HEK293 (cell line): ENCODE measurements around the gene PKP4.
A peak's percentile ranks its signal among the peaks of the same experiment; 100 is the strongest.

ENCODE experiments used
- CTCF ChIA-PET: fragments of 350-600 bp; formaldehyde crosslinking; extraction: SDS; loops from one replicate; lab custom pipeline; 2021; ENCODE audit warnings: antibody characterized with exemption; lab: Yijun Ruan, JAX
- POLR2A ChIA-PET: fragments of 300-600 bp; formaldehyde crosslinking; extraction: SDS; loops from one replicate; lab custom pipeline; 2020; ENCODE audit warnings: antibody characterized with exemption, inconsistent platforms; lab: Yijun Ruan, JAX
- H3K27ac ChIP-seq: fragments of 200-500 bp; sonication (Bioruptor generic); 2 replicates; pipeline ENCODE4 v1.5.1; 2014; ENCODE audit warnings: low read depth, low read length, control low read depth, inconsistent platforms; ENCODE audit errors: extremely low read depth
- H3K36me3 ChIP-seq, 2 experiments: fragments of 200-500 bp in 1 of 2; sonication (Bioruptor generic) in 1 of 2; 1 replicate in 1 of 2; 2 replicates in 1 of 2; pipeline ENCODE4 v1.5.1; 2014 to 2017; ENCODE audit warnings: inconsistent platforms in 2 of 2, low read length in 2 of 2; ENCODE audit not compliant: control insufficient read depth in 2 of 2, insufficient read depth in 1 of 2
- H3K4me1 ChIP-seq: fragments of 200-500 bp; sonication (Bioruptor generic); 2 replicates; pipeline ENCODE4 v1.5.1; 2014; ENCODE audit warnings: mild to moderate bottlenecking, low read length, inconsistent platforms; ENCODE audit not compliant: control insufficient read depth, insufficient read depth
- H3K4me3 ChIP-seq: 2 replicates; pipeline ENCODE4 v1.5.1; 2011; ENCODE audit warnings: low read depth, mild to moderate bottlenecking, control low read depth, low read length, moderate library complexity
- H3K9me3 ChIP-seq: fragments of 200-500 bp; sonication (Bioruptor generic); 2 replicates; pipeline ENCODE4 v1.5.1; 2014; ENCODE audit warnings: low read depth, low read length, inconsistent platforms; ENCODE audit not compliant: control insufficient read depth, insufficient read depth
- EGR2 ChIP-seq: fragments of 450-650 bp; formaldehyde crosslinking; IDR thresholded peaks from 2 replicates; pipeline ENCODE4 v1.5.1; 2016; ENCODE audit warnings: low read depth, missing biosample characterization, missing genetic modification characterization
- HOXD13 ChIP-seq: sonication (generic); formaldehyde crosslinking; IDR thresholded peaks from 2 replicates; pipeline ENCODE4 v1.8.0; 2022; ENCODE audit warnings: missing genetic modification reagents, borderline replicate concordance
- KLF1 ChIP-seq: fragments of 450-650 bp; formaldehyde crosslinking; IDR thresholded peaks from 2 replicates; pipeline ENCODE4 v1.5.1; 2016; ENCODE audit warnings: missing biosample characterization, missing genetic modification characterization
- MYNN ChIP-seq: fragments of 450-650 bp; formaldehyde crosslinking; IDR thresholded peaks from 2 replicates; pipeline ENCODE4 v1.5.1; 2016; ENCODE audit warnings: missing biosample characterization, missing genetic modification characterization, borderline replicate concordance
- PRDM1 ChIP-seq: fragments of 450-650 bp; formaldehyde crosslinking; IDR thresholded peaks from 2 replicates; pipeline ENCODE4; 2016; ENCODE audit warnings: missing biosample characterization, missing genetic modification characterization
- SP2 ChIP-seq: fragments of 450-650 bp; formaldehyde crosslinking; IDR thresholded peaks from 2 replicates; pipeline ENCODE4 v1.5.1; 2016; ENCODE audit warnings: missing biosample characterization, missing genetic modification characterization
- ZBTB26 ChIP-seq: fragments of 450-650 bp; formaldehyde crosslinking; optimal IDR thresholded peaks from 2 replicates; pipeline ENCODE3; 2016; ENCODE audit warnings: missing biosample characterization, mild to moderate bottlenecking, missing genetic modification characterization
- ZBTB49 ChIP-seq: fragments of 450-650 bp; formaldehyde crosslinking; IDR thresholded peaks from 2 replicates; pipeline ENCODE4 v1.5.1; 2016; ENCODE audit warnings: missing biosample characterization, missing genetic modification characterization, low read depth
- ZEB2 ChIP-seq: fragments of 450-650 bp; formaldehyde crosslinking; IDR thresholded peaks from 2 replicates; pipeline ENCODE4 v1.5.1; 2016; ENCODE audit warnings: missing biosample characterization, missing genetic modification characterization
- ZFHX2 ChIP-seq: fragments of 450-650 bp; formaldehyde crosslinking; conservative IDR thresholded peaks from 2 replicates; pipeline ENCODE4 v1.5.1; 2016; ENCODE audit warnings: missing biosample characterization, missing genetic modification characterization
- ZNF112 ChIP-seq: fragments of 450-650 bp; formaldehyde crosslinking; IDR thresholded peaks from 2 replicates; pipeline ENCODE4 v1.5.0; 2017; ENCODE audit warnings: missing biosample characterization, missing genetic modification characterization
- ZNF175 ChIP-seq: fragments of 450-650 bp; formaldehyde crosslinking; IDR thresholded peaks from 2 replicates; pipeline ENCODE4 v1.5.1; 2016; ENCODE audit warnings: missing biosample characterization, missing genetic modification characterization
- ZNF211 ChIP-seq: fragments of 450-650 bp; formaldehyde crosslinking; IDR thresholded peaks from 2 replicates; pipeline ENCODE4 v1.5.1; 2016; ENCODE audit warnings: low read depth, missing biosample characterization, missing genetic modification characterization
- ZNF280C ChIP-seq: fragments of 450-650 bp; formaldehyde crosslinking; IDR thresholded peaks from 2 replicates; pipeline ENCODE4 v1.5.1; 2016; ENCODE audit warnings: missing biosample characterization, missing genetic modification characterization
- ZNF366 ChIP-seq: fragments of 450-650 bp; formaldehyde crosslinking; conservative IDR thresholded peaks from 2 replicates; pipeline ENCODE4 v1.5.1; 2016; ENCODE audit warnings: missing biosample characterization, missing genetic modification characterization
- ZNF548 ChIP-seq: fragments of 450-650 bp; formaldehyde crosslinking; IDR thresholded peaks from 2 replicates; pipeline ENCODE4 v1.5.1; 2016; ENCODE audit warnings: missing biosample characterization, missing genetic modification characterization
- ZNF561 ChIP-seq: fragments of 450-650 bp; IDR thresholded peaks from 2 replicates; pipeline ENCODE4 v1.5.1; 2018; ENCODE audit warnings: missing biosample characterization, missing genetic modification characterization, borderline replicate concordance
- ZNF645 ChIP-seq: fragments of 450-650 bp; formaldehyde crosslinking; IDR thresholded peaks from 2 replicates; pipeline ENCODE4; 2016; ENCODE audit warnings: missing biosample characterization, missing genetic modification characterization
- ZSCAN16 ChIP-seq: fragments of 450-650 bp; formaldehyde crosslinking; IDR thresholded peaks from 2 replicates; pipeline ENCODE4 v1.5.1; 2016; ENCODE audit warnings: missing biosample characterization, missing genetic modification characterization

The PKP4 gene

GRCh38 chr2:158456309-158457066 is at the start of gene PKP4, which contains the start of gene CCDC148 (continued):
- TF ChIP-seq PRDM1: peak; percentile 47; the same call in 1 of the 2 replicates
- TF ChIP-seq EGR2 (tag by site-specific recombination): peak; percentile 68
- peak; percentile 33; the same call in 1 of the 2 replicates for TF ChIP-seq KLF1
- TF ChIP-seq ZNF548 (tag by site-specific recombination): no peak
- TF ChIP-seq ZNF366 (tag by site-specific recombination): peak; percentile 37; the same call in 1 of the 2 replicates
- TF ChIP-seq ZEB2 (tag by site-specific recombination): 0 out of 2 replicates have a peak, but pooled peaks have one; percentile 38
- TF ChIP-seq ZFHX2 (tag by site-specific recombination): peak; percentile 68

- 0 out of 2 replicates have a peak, but pooled peaks cover 2% of the 10 kb centered on the region for H3K4me1 ChIP-seq
- no peak overlapping the region for H3K27ac ChIP-seq
- ChIA-PET POLR2A (no interaction called here), CTCF (no interaction called here)
- no peak overlapping the region for H3K4me3 ChIP-seq
- H3K9me3 ChIP-seq: no peaks in the 10 kb centered on the region; the same call in 1 of the 2 replicates
- TF ChIP-seq ZNF175 (tag by site-specific recombination): no peak
- no peak for TF ChIP-seq ZBTB49 (tag by site-specific recombination)
- no peak for TF ChIP-seq PRDM1
- TF ChIP-seq ZSCAN16 (tag by site-specific recombination): no peak
- no peak for TF ChIP-seq ZNF645 (tag by site-specific recombination)
- TF ChIP-seq ZNF280C (tag by site-specific recombination): no peak
- no peak for TF ChIP-seq MYNN (tag by site-specific recombination)
- no peak for TF ChIP-seq HOXD13 (CRISPR knock-in tag)
- TF ChIP-seq ZNF112: no peak
- no peak for TF ChIP-seq ZNF561 (tag by site-specific recombination)
- TF ChIP-seq ZNF211 (tag by site-specific recombination): no peak
- TF ChIP-seq SP2 (tag by site-specific recombination): no peak
- TF ChIP-seq ZBTB26: no peak
- H3K36me3 ChIP-seq: no peaks in the 10 kb centered on the region
These were observed 49.7 kb upstream of the PKP4 start for GRCh38 chr2:158407031-158407430.
